Motor neuron (in vitro differentiated cells): ENCODE data around the gene ZNF808. TPM values are rescaled to one million over a fixed set of nuclear protein-coding genes. Genes with fewer than 3 reads are reported as not detected.
"Not testable (repeated sequence)": the region's sequence is repeated elsewhere in the genome, so short reads cannot be mapped to it uniquely, and the experiment has no call there.

Experiments used
- ATAC-seq, 8 experiments: fragments of 200-7000 bp; cut with Tn5 transposase; replicated peaks in 6 of 8; 2 replicates each; pipeline ENCODE4 v1.8.0; 2021; ENCODE audit warnings: mild to moderate bottlenecking in 8 of 8, moderate library complexity in 8 of 8
- H3K27ac ChIP-seq, 2 donors: fragments of 250-450 bp; sonication (Bioruptor Pico); 2 replicates each; pipeline ENCODE4 v1.9.0; 2021; ENCODE audit warnings: antibody characterized with exemption in 2 of 2, mild to moderate bottlenecking in 2 of 2, moderate library complexity in 1 of 2
- H3K4me1 ChIP-seq, 2 donors: fragments of 250-450 bp; sonication (Bioruptor Pico); replicated peaks in 1 of 2; 2 replicates each; pipeline ENCODE4 v1.6.1; 2021; ENCODE audit warnings: antibody characterized with exemption in 2 of 2, mild to moderate bottlenecking in 2 of 2, moderate library complexity in 1 of 2
- H3K4me3 ChIP-seq, 5 donors: fragments of 250-450 bp; sonication (Bioruptor Pico); 2 replicates each; pipeline ENCODE4 v1.9.0; 2021; ENCODE audit warnings: antibody characterized with exemption in 5 of 5, mild to moderate bottlenecking in 5 of 5, moderate library complexity in 4 of 5
- WGBS, 10 experiments: fragments of 450-650 bp; shearing (Covaris generic); methylation state at CpG; one replicate each; pipeline ENCODE4 v1.0.0; 2022; 5-methylcytosine and 5-hydroxymethylcytosine counted together
- in situ Hi-C, 9 experiments: fragments of 400-800 bp; cut with MboI; loops; one replicate each; pipeline ENCODE4 v1.15.0; 2021; ENCODE audit warnings: low sequenced_read_pairs in 9 of 9, low pct_unique_long_range_greater_than_20kb in 2 of 9; ENCODE audit not compliant: unreplicated experiment in 9 of 9
- total RNA-seq, 8 experiments: library from RNA; unstranded; fragments of 300-600 nt; gene quantifications; 2 replicates each; pipeline versions ENCODE4 v1.2.3 to v1.2.4, GENCODE V29; 2022

Gene ZNF808
- total RNA-seq, 8 experiments from 2014 or later: 10.9 to 19.7 (median 14.3) TPM

DNA sequence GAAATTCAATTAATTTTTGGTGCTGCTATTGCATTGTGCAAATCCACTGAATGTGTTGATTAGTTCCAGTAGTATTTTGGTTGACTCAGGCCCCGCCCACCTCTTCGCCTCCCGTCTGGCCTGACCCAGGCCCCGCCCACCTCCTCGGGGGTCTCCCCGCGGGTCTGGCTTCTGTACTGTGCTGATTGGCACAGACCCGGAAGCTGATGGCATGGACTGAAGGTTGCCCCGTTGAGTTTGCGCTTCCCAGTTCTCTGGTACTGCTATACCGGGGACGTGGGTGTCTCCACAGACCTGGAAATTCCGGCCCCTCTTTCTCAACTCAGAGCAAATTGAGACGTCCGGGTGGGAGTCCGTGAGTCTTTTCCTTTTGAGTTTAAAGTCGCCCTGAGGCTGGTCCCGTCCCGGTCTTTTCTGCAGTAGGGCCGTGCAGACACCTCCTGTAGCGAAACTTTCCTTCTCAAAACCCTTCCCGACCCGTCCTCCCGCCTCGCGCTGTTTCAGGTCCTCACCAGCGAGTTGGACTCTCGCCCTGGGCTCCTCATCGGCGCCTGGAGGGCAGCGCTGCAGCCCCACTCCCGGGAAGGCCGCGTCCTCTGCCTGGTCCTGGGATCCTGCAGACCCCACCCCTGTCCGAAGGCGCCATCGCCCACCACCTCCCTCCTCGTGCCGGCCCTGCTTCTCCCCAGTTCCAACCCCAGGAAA is 57.4 kb downstream of the ZNF808 start:
- no peak for ATAC-seq
- Histone ChIP-seq H3K27ac (no peak overlapping the region), H3K4me1 (no peaks in the 10 kb centered on the region), H3K4me3 (no peak overlapping the region)
- in situ Hi-C loops: no loop called here
- WGBS, 10 experiments: 93 to 100% (median 100%) methylated on average over 1 to 16 of the region's 39 CpGs; no CpG with 5 or more reads in 7 of the 10 experiments

GRCh38 chr19:52585604-52586003 is 58.1 kb downstream of the ZNF808 start:
- Histone ChIP-seq H3K27ac (no peak overlapping the region), H3K4me3 (no peak overlapping the region), H3K4me1 (no peaks in the 10 kb centered on the region)
- in situ Hi-C loops: no loop called here
- ATAC-seq: no peak
- 90 to 100% (median 93%) methylated on average over 1 to 6 of the region's 6 CpGs; no CpG with 5 or more reads in 4 of the 10 experiments for WGBS, 10 experiments

DNA sequence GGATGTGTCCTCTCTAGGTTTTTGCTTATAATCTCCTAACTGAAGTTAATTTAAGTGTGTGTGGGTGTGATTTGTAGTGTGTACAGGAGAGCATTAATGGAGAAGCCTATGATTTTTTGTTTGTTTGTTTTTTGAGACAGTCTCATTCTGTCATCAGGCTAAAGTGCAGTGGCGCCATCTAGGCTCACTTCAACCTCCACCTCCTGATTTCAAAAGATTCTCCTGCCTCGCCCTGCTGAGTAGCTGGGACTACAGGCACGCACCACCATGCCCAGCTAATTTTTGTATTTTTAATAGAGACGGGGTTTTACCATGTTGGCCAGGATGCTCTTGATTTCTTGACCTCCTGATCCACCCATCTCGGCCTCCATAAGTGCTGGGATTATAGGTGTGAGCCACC is 63.3 kb downstream of the ZNF808 start:
- no peak overlapping the region for H3K4me3 ChIP-seq
- ATAC-seq: peak in 1 of 8 experiments; percentile 41
- H3K4me1 ChIP-seq: no peaks in the 10 kb centered on the region
- WGBS, 10 experiments: 83 to 100% (median 91%) methylated on average over 1 to 3 of the region's 5 CpGs; no CpG with 5 or more reads in 6 of the 10 experiments
- H3K27ac ChIP-seq: no peak overlapping the region
- in situ Hi-C loops: no loop called here

- H3K4me3 ChIP-seq: no peak overlapping the region
- H3K4me1 ChIP-seq: no peaks in the 10 kb centered on the region
- H3K27ac ChIP-seq: no peak overlapping the region
- no peak for ATAC-seq
- in situ Hi-C loops: no loop called here
- WGBS, 10 experiments: 0 to 100% (median 86%) methylated on average over 1 to 3 of the region's 3 CpGs; no CpG with 5 or more reads in 2 of the 10 experiments
Measured at GRCh38 chr19:52592301-52592700, 64.8 kb downstream of the ZNF808 start.

DNA sequence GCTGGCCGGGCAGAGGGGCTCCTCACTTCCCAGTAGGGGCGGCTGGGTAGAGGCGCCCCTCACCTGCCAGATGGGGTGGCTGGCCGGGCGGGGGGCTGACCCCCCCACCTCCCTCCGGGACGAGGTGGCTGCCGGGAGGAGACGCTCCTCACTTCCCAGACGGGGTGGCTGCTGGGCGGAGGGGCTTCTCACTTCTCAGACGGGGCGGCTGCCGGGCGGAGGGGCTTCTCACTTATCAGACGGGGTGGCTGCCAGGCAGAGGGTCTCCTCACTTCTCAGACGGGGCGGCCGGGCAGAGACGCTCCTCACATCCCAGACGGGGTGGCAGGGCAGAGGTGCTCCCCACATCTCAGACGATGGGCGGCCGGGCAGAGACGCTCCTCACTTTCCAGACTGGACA is 66.0 kb downstream of the ZNF808 start:
- H3K4me3 ChIP-seq, ATAC-seq, H3K27ac ChIP-seq, H3K4me1 ChIP-seq, in situ Hi-C loops: not testable (repeated sequence)
- WGBS, 10 experiments: no CpG with 5 or more reads among the region's 25 CpGs

DNA sequence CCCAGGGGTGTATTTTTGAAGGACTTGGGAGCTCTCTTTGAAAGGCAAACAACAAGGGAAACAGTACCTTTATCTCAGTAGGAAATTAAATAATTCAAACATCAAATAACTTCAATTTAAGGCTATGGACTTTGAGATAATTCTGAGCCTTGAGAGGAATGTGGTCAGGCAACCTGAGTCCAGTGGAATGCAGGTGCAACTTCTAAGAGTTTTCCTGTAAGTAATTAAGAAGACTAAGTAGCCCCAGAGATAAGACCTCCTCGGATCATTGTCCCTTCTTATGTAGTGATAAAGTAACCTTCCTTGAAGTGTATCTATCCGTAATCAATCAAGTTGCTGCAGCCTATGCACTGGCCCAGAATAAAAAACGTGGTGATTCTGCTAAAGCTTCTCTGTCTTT is 71.8 kb downstream of the ZNF808 start:
- Histone ChIP-seq H3K4me3 (no peak overlapping the region), H3K27ac (no peak overlapping the region), H3K4me1 (peaks cover 3 to 4% of the 10 kb centered on the region in 2 donors)
- whole genome bisulfite sequencing, 10 experiments: 51 to 100% (median 81%) methylated on average over 1 to 3 of the region's 3 CpGs; no CpG with 5 or more reads in 2 of the 10 experiments
- no peak for ATAC-seq
- in situ Hi-C loops: no loop called here

GRCh38 chr19:52600639-52601024 is 73.2 kb downstream of the ZNF808 start:
- peak; percentile 40 to 68 (median 60) for ATAC-seq

GRCh38 chr19:52601025-52601973 is 73.8 kb downstream of the ZNF808 start:
- ATAC-seq: peak; percentile 95 to 99 (median 97)
- Histone ChIP-seq H3K27ac (no peak overlapping the region), H3K4me1 (peaks cover 3 to 4% of the 10 kb centered on the region in 2 donors), H3K4me3 (peak overlapping the region; percentile 31 to 51 (median 45))
- 0 to 3% (median 0%) methylated on average over 1 to 12 of the region's 62 CpGs; no CpG with 5 or more reads in 4 of the 10 experiments for WGBS, 10 experiments
- in situ Hi-C loops: no loop called here

More at GRCh38 chr19:52600639-52601024, 73.2 kb downstream of the ZNF808 start:
- WGBS, 10 experiments: 0 to 37% (median 9%) methylated on average over 1 to 3 of the region's 15 CpGs; no CpG with 5 or more reads in 4 of the 10 experiments
- Histone ChIP-seq H3K4me1 (peaks cover 3 to 4% of the 10 kb centered on the region in 2 donors), H3K4me3 (peak overlapping the region; percentile 31 to 51 (median 45)), H3K27ac (no peak overlapping the region)
- in situ Hi-C loops: no loop called here

- H3K27ac ChIP-seq, in situ Hi-C loops, H3K4me1 ChIP-seq: not testable (repeated sequence)
- H3K4me3 ChIP-seq: peak overlapping the region in 4 of 5 donors; percentile 38 to 51 (median 48)
- ATAC-seq: peak in 1 of 8 experiments; percentile 3
- WGBS, 10 experiments: 17 to 69% (median 49%) methylated on average over 1 to 3 of the region's 3 CpGs
Measured at GRCh38 chr19:52601974-52602366, 74.5 kb downstream of the ZNF808 start.

DNA sequence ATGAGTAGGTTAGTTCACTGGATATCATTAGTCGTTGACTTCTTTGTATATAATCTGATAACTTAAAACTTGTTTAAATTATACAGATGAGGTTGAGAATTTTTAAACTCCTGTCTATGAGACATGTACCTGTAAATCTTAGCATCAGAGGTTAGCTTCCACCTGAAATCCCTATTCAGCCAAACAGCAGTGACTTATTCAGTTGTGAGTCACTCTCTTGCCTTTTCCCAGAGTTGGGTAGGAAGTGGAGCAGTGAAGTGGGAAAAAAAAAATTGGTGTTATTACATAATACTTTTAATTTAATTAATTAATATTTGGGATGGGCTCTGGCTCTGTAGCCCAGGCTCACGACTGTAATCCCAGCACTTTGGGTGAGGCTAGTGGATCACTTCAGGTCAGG is 75.5 kb downstream of the ZNF808 start:
- in situ Hi-C loops: no loop called here
- 33 to 100% (median 100%) methylated on average over 1 to 2 of the region's 2 CpGs; no CpG with 5 or more reads in 1 of the 10 experiments for WGBS, 10 experiments
- H3K27ac ChIP-seq: no peak overlapping the region
- H3K4me1 ChIP-seq: peaks cover 3 to 4% of the 10 kb centered on the region in 2 donors
- no peak for ATAC-seq
- H3K4me3 ChIP-seq: no peak overlapping the region

DNA sequence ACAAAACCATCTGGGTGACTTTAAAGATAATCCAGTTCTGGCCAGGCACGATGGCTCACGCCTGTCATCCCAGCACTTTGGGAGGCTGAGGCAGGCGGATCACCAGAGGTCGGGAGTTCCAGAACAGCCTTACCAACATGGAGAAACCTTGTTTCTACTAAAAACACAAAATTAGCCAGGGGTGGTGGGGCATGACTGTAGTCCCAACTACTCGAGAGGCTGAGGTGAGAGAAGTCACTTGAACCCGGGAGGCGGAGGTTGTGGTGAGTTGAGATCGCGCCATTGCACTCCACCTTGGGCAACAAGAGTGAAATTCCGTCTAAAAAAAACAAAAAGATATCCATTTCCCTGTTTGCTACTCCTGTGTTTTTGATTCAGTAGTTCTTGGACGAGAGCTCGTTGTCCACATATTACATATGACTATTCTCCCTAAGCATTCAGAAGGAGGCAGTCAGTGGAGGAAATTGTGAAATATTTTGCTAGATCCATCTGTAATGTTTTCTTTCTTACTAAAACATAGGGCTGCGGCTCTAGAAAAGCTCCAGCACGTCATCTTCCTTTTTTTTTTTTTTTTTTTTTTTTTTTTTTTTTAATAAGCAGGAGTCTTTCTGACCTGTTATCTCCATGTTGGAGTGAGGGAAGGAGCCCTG is 76.2 kb downstream of the ZNF808 start:
- H3K4me1 ChIP-seq: peaks cover 3 to 4% of the 10 kb centered on the region in 2 donors
- H3K27ac ChIP-seq: no peak overlapping the region
- in situ Hi-C loops: no loop called here
- H3K4me3 ChIP-seq: no peak overlapping the region
- 25 to 100% (median 92%) methylated on average over 3 to 12 of the region's 14 CpGs; no CpG with 5 or more reads in 1 of the 10 experiments for WGBS, 10 experiments
- ATAC-seq: no peak
